Stimulated activated CD8-positive, alpha-beta memory T cell treated with anti-CD3 and anti-CD28 coated beads, Interleukin-12 subunit alpha, Interleukin-12 subunit beta, amount 100 ng/mL, for 1 hour (primary cell): ENCODE data around the gene COL27A1.
"Not testable (repeated sequence)": the region's sequence is repeated elsewhere in the genome, so short reads cannot be mapped to it uniquely, and the experiment has no call there.

ENCODE experiments used
- DNase-seq: peaks from one replicate; pipeline ENCODE4 v3.0.0-alpha.2; 2020; ENCODE audit warnings: low read depth

COL27A1 gene

DNA sequence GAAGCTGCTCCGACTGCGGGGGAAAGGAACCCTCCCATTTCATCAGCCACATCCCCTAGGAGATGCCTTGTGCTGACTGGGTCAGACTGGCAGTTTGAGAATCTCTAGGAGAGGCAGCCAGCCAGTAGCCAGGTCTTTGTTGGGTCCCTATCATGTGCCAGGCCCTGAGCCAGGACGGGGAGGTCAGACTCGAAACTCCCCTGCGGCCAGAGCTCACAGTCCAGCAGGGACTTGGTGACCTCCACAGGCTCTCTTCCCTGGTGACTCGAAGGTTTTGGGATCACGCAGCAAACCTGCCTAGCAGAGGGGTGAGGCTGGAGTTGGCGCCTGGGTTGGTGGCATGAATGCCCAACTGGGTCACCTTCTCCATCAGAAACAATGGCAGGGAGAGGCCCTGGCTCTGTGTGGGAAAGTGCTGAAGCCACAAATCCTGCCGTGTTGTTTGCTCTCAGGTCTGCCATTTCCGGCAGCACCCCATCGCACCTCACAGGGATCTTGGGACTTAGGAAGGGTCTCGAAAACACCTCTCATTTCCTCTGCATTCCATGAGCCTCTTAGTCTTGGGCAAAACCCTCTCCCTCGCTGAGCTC is 153.1 kb downstream of the COL27A1 start:
- DNase-seq, result no peak

GRCh38 chr9:114309096-114309495 is 153.8 kb downstream of the COL27A1 start:
- DNase-seq, result no peak

- DNase-seq, result no peak
Observed at GRCh38 chr9:114310471-114311450, 155.4 kb downstream of the COL27A1 start.

DNA sequence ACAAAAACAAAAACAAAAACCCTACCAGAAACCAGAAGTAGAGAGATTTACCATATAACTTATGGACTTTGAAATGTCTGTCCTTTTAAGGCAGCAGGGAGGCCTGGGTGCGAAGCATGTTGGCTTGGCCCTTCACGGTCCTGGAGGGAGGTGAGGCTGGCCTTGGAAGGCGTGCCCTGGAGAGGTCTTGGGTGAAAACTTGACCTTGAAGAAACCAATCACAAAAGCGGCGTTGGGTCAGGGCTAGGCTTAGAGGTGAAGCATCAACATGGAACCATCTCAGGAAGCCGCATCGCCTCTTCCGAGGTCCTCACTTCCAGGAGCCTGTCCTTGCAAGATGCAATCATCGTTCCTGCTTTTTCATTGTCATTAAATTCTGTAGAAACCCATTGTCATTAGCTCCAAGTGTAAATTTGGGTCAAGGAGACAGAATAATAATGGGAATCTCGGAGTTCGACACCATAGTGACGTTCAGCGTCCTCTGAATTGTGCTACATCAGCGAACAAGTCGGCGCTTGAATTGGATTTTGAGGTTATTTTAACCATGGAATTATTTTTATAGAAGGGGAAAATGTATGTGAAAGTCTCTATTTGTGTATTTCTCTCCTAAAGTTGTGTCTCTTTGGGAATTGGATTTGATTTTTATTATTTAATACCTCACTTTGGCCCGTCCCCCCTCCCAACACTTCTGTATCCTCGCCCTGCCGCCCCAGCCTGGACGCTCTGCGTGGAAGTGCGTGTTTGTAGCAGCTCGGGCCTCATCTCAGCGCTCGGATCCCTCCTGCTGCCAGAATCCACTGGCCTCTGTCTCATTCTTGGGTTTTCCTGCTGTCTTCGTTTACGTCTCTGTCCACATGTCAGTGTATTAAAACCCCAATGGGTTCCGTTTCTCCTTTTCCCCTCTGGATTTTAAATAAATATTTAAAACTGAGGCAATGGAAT is 156.5 kb downstream of the COL27A1 start:
- DNase-seq, result no peak

DNA sequence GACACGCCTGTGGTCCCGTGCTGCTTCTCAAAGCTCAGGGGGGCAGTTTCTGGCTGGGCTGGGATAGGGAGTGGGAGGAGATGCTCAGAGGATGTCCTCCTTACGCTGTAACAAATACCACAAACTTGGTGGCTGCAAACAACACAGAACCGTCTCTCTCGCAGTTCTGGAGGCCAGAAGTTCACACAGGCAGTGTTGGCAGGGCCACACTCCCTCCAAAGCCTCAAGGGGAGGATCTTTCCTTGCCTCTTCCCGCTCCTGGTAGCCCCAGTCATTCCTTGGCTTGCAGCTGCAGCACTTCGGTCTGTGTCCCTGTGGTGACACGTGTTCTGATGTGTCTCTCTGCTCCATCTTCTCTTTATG is 157.2 kb downstream of the COL27A1 start:
- no peak for DNase-seq

GRCh38 chr9:114313186-114313585 is 157.8 kb downstream of the COL27A1 start:
- DNase-seq, result no peak

GRCh38 chr9:114314256-114314867 is 159.0 kb downstream of the COL27A1 start:
- no peak for DNase-seq

DNA sequence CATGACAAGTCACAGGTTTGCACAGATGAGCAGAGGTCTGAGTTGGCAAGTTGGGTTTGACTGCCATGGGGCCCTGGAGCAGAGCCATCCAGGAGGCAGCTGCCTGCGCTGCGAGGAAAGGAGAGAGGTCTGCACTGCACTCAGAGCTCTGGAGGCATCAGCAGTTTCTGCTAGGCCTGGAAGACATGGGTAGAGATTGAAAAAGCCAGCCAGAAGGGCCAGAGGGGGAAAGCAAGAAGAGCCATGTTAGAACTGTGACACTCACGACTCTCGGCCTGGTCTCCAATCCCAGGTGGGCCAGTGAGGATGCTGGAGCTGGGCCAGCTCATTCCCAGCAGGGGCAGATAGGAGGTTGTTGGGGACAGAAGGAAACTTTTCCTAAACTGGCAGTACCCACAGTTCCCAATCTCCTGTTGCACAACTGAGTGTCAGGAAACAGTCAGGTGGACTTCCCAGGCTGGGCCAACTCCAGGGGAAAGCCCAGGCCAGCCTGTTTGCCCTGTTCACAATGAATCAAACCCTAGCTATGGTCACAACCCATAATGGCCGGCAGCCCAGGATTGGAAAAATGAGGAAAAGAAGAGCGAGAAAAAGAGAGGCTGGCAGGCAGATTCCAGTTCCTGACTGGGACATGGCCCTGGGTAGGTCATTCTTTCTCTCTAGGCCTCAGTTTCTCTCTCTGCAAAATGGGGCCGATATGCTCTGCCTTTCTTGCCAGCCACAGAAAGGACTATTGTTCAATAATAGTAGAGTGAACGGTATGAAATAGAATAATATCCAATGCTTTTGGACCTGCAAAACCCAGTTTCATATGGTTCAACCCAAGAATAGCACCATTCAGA is 159.8 kb downstream of the COL27A1 start:
- DNase-seq, result no peak

- no peak for DNase-seq
Observed at GRCh38 chr9:114315723-114316363, 160.5 kb downstream of the COL27A1 start.

DNA sequence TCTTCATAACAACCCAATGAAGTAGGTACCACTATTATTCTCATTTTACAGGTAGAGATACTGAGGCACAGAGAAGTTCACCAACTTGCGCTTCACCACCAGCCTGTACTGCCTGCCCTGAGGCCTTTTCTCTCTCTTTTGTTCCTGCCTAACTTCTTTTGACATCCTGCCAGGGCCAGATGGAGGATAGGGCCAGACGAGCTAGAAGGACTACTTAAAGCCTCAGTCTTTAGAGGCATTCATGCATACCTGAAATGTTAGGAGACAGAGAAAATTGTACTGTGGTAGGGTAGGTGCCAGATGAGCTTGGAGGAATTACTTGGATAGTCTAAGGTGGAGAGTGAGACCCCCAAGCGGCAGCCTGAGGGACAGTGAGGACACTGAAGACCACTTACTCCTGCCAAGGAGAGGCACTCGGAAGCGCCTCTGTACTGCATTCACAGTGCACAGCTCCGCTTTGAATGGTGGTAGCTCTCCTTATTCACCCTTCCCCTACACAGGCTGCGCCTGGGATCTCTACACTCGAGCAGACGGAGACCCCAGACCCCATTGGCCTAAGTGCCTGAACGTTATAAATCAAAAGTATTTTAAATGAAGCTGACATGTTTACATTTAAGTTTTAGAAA is 161.4 kb downstream of the COL27A1 start:
- DNase-seq, result no peak

- no peak for DNase-seq
Observed at GRCh38 chr9:114317665-114318357, 162.5 kb downstream of the COL27A1 start.

DNA sequence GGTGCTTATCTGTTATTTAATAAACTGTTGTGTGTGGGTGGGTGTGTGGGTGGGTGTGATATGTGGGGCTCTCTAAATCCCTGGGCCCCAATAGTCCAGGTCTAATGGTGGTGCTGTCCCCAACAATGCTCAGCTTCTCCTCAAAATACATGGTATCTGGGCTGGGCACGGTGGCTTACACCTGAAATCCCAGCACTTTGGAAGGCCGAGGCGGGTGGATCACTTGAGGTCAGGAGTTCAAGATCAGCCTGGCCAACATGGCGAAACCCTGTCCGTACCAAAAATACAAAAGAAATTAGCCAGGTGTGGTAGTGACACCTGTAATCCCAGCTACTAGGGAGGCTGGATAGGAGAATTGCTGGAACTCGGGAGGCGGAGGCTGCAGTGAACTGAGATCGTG is 163.1 kb downstream of the COL27A1 start:
- no peak for DNase-seq

DNA sequence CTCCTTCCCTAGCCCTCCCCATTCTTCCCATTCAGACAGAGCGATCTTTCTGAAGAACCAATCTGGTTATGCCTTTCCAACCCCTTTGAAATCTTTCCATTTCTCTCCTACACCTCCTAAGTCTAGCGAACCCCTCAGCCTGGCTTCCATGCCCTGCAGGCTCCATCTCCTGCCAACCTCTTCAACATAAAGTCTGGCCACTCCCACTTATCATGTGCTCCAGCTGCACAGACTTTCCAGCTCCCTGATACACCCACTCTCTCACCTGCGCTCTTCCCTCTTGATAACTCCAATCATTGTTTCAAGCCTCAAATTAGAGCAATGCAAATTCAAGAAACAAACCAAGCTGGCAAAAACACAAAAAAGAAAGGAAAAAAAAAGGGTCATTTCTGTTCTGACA is 163.8 kb downstream of the COL27A1 start:
- no peak for DNase-seq

GRCh38 chr9:114320710-114321109 is 165.4 kb downstream of the COL27A1 start:
- DNase-seq, result not testable (repeated sequence)

GRCh38 chr9:114321759-114322158 is 166.4 kb downstream of the COL27A1 start:
- DNase-seq, result no peak

DNA sequence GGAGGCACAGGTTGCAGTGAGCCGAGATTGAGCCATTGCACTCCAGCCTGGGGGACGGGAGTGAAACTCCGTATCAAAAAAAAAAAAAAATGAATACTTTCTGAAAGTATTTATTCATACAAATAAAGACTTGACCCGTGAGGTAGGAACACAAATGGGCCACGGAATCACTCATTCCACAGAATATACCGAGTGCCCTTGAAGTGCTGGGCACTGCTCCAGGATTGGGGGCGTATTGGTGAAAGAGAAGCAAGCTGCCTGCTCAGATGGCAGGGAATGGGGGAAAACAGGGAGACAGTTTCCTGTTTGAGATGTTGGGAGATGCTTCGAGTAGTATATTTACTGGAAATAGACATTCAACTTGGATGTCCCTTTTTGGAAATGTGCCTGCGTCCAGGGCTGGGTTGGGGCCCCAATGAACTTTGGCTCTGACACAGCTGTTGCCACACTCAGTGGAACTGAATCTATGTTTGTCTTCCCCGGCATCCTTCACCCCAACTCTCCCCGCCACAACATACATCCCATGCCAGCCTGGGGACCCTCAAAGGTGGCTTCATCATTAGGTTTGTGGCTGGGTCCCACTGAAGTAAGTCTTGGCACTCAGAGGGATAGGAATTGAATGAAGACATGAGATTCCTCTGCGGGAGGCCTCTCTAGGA is 167.0 kb downstream of the COL27A1 start:
- DNase-seq, result not testable (repeated sequence)

GRCh38 chr9:114322831-114323531 is 167.6 kb downstream of the COL27A1 start, which contains the start of gene ORM1:
Gene ORM1 (plus strand): TSS chr9:114323098. CDS start chr9:114323134, 36 bp downstream.
- not testable (repeated sequence) for DNase-seq

GRCh38 chr9:114323849-114324248 is 168.5 kb downstream of the COL27A1 start:
- DNase-seq, result not testable (repeated sequence)
